Endothelial cell of umbilical vein (primary cell): ENCODE measurements around the gene AZI2.

Source experiments
- EZH2 ChIP-seq: IDR thresholded peaks from 2 replicates; pipeline ENCODE4 v1.6.1; 2012; ENCODE audit warnings: borderline replicate concordance, low read depth, mild to moderate bottlenecking, moderate library complexity, low read length, inconsistent platforms; ENCODE audit not compliant: severe bottlenecking
- FOS ChIP-seq: IDR thresholded peaks from 2 replicates; pipeline ENCODE4 v1.6.1; 2011; ENCODE audit warnings: mild to moderate bottlenecking, low read length, moderate library complexity, borderline replicate concordance; ENCODE audit not compliant: insufficient read depth
- POLR2A ChIP-seq: IDR thresholded peaks from 2 replicates; pipeline ENCODE4 v1.6.1; 2012; ENCODE audit warnings: low read depth, mild to moderate bottlenecking, control low read depth, low read length
- POLR2AphosphoS5 ChIP-seq: IDR thresholded peaks from 2 replicates; pipeline ENCODE4 v1.6.1; 2012; ENCODE audit warnings: low read depth, mild to moderate bottlenecking, control low read depth, low read length, moderate library complexity; ENCODE audit not compliant: insufficient read depth
- TF ChIP-seq, protein P1 (sequence below), 2 donors: IDR thresholded peaks; 1 replicate in 1 of 2; 2 replicates in 1 of 2; pipeline ENCODE4 v1.5.1; 2011; ENCODE audit warnings: low read length in 2 of 2, mild to moderate bottlenecking in 2 of 2, moderate library complexity in 2 of 2, control low read depth in 1 of 2, inconsistent platforms in 1 of 2, low read depth in 1 of 2; ENCODE audit not compliant: insufficient read depth in 1 of 2; ENCODE audit errors: extremely low read depth in 1 of 2

DNA sequence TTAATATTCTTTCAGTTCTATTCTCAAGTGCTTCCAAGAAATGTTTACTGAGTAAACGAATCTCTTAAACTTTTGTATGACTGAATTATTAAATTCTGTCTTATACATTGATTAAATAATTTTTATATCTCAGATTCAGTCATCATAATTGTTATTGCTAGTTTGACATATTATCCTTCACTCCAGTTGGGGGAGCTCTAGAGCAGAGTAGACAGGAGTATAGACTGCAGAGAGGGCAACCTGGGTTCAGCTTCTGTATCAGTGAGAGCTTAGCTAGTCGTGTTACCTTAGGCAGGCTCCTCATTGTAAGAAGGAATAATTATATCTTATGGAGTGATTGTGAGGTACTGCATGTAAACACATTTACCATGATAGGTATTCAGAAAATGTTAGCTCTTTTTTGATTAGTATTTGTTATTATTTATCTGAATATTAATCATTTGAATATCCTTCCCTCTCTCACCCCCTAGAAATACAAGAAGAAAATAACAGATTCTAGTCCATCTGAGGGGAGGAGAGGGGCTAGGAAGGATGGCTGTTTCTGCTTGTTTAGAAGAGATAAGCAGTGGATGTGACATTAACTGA, 31.1 kb downstream of the AZI2 start:
- TF ChIP-seq, protein P1, sequence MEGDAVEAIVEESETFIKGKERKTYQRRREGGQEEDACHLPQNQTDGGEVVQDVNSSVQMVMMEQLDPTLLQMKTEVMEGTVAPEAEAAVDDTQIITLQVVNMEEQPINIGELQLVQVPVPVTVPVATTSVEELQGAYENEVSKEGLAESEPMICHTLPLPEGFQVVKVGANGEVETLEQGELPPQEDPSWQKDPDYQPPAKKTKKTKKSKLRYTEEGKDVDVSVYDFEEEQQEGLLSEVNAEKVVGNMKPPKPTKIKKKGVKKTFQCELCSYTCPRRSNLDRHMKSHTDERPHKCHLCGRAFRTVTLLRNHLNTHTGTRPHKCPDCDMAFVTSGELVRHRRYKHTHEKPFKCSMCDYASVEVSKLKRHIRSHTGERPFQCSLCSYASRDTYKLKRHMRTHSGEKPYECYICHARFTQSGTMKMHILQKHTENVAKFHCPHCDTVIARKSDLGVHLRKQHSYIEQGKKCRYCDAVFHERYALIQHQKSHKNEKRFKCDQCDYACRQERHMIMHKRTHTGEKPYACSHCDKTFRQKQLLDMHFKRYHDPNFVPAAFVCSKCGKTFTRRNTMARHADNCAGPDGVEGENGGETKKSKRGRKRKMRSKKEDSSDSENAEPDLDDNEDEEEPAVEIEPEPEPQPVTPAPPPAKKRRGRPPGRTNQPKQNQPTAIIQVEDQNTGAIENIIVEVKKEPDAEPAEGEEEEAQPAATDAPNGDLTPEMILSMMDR (IDR thresholded peaks at IDR 0.05; ENCODE audit: extremely low read depth in 1 of 2, insufficient read depth in 1 of 2, low read depth in 1 of 2, low read length in 2 of 2), result peak; percentile 45 to 46
- TF ChIP-seq POLR2A (no peak), POLR2AphosphoS5 (no peak), FOS (no peak), EZH2 (no peak)
